NB4 (cell line): ENCODE measurements around the gene IFI27L2.

Experiments used
- DNase-seq: peaks from one replicate; pipeline ENCODE4 v3.0.0; 2010; ENCODE audit warnings: low read depth
- H3K4me3 ChIP-seq: one replicate; pipeline ENCODE4 v1.5.1; 2011; ENCODE audit warnings: mild to moderate bottlenecking, low read depth, low read length, moderate library complexity
- CTCF ChIP-seq: IDR thresholded peaks from one replicate; pipeline ENCODE4 v1.5.1; 2012; ENCODE audit warnings: low read depth, low read length
- MAX ChIP-seq: IDR thresholded peaks from 2 replicates; pipeline ENCODE4 v1.6.1; 2011; ENCODE audit warnings: low read depth, low read length
- MYC ChIP-seq: IDR thresholded peaks from 2 replicates; pipeline ENCODE4 v1.6.1; 2011; ENCODE audit warnings: low read depth, low read length
- POLR2A ChIP-seq: IDR thresholded peaks from 2 replicates; pipeline ENCODE4 v1.6.1; 2011; ENCODE audit warnings: mild to moderate bottlenecking; ENCODE audit not compliant: insufficient read length; ENCODE audit errors: extremely low read depth

IFI27L2 gene

GRCh38 chr14:94121485-94121884, 7.9 kb downstream of the IFI27L2 start:
- no peak for TF ChIP-seq CTCF
- no peak for TF ChIP-seq MYC
- TF ChIP-seq POLR2A, result no peak
- TF ChIP-seq MAX, result no peak
- H3K4me3 ChIP-seq, result no peak overlapping the region
- DNase-seq, result no peak

GRCh38 chr14:94120667-94121340, 8.6 kb downstream of the IFI27L2 start:
- DNase-seq, result no peak
- no peak overlapping the region for H3K4me3 ChIP-seq
- TF ChIP-seq MAX, result no peak
- no peak for TF ChIP-seq POLR2A
- no peak for TF ChIP-seq MYC
- no peak for TF ChIP-seq CTCF

GRCh38 chr14:94119071-94119470, 10.3 kb downstream of the IFI27L2 start:
- TF ChIP-seq MYC (no peak), MAX (no peak), POLR2A (no peak)
- no peak for DNase-seq
- H3K4me3 ChIP-seq, result no peak overlapping the region

- no peak for TF ChIP-seq CTCF
- TF ChIP-seq POLR2A, result no peak
- TF ChIP-seq MYC, result no peak
- no peak for TF ChIP-seq MAX
- no peak for DNase-seq
Observed at GRCh38 chr14:94117856-94118255, 11.5 kb downstream of the IFI27L2 start.

GRCh38 chr14:94116701-94117100, 12.7 kb downstream of the IFI27L2 start:
- H3K4me3 ChIP-seq, result no peak overlapping the region
- no peak for DNase-seq
- TF ChIP-seq MYC, result no peak
- TF ChIP-seq CTCF, result no peak
- no peak for TF ChIP-seq MAX
- TF ChIP-seq POLR2A, result no peak

More at GRCh38 chr14:94117856-94118255, 11.5 kb downstream of the IFI27L2 start:
- H3K4me3 ChIP-seq, result no peak overlapping the region

- no peak overlapping the region for H3K4me3 ChIP-seq
- TF ChIP-seq MAX (no peak), MYC (no peak), POLR2A (no peak), CTCF (no peak)
- DNase-seq, result no peak
Observed at GRCh38 chr14:94115631-94116030, 13.8 kb downstream of the IFI27L2 start.
